SH-SY5Y (cell line): ENCODE measurements around the gene ADAM23.

Experiments
- GATA2 ChIP-seq: IDR thresholded peaks from 2 replicates; pipeline ENCODE4 v1.6.1; 2011; ENCODE audit warnings: mild to moderate bottlenecking, low read depth, low read length
- GATA3 ChIP-seq: IDR thresholded peaks from 2 replicates; pipeline ENCODE4 v1.6.1; 2011; ENCODE audit warnings: low read depth, mild to moderate bottlenecking, low read length, moderate library complexity

The ADAM23 gene

GRCh38 chr2:206431439-206431838 is 11.9 kb upstream of the ADAM23 start:
- TF ChIP-seq GATA3: no peak
- TF ChIP-seq GATA2: no peak

GRCh38 chr2:206432193-206433082 is 10.9 kb upstream of the ADAM23 start:
- TF ChIP-seq GATA3 (no peak), GATA2 (peak; percentile 66)

GRCh38 chr2:206433190-206433589 is 10.1 kb upstream of the ADAM23 start:
- TF ChIP-seq GATA2: peak; percentile 80
- peak; percentile 96 for TF ChIP-seq GATA3

GRCh38 chr2:206433686-206434085 is 9.6 kb upstream of the ADAM23 start:
- TF ChIP-seq GATA3: no peak
- TF ChIP-seq GATA2: no peak

- no peak for TF ChIP-seq GATA2
- no peak for TF ChIP-seq GATA3
Measured at GRCh38 chr2:206435742-206436141, 7.6 kb upstream of the ADAM23 start.

- TF ChIP-seq GATA2 (no peak), GATA3 (no peak)
Measured at GRCh38 chr2:206438196-206438724, 5.1 kb upstream of the ADAM23 start.

- peak; percentile 4; the same call in 1 of the 2 replicates for TF ChIP-seq GATA2
- TF ChIP-seq GATA3: no peak
Measured at GRCh38 chr2:206442474-206442832, 879 bp upstream of the ADAM23 start.

- TF ChIP-seq GATA2: no peak
Measured at GRCh38 chr2:206443735-206444527, 599 bp downstream of the ADAM23 start.

- TF ChIP-seq GATA2: no peak
- no peak for TF ChIP-seq GATA3
Measured at GRCh38 chr2:206445948-206446347, 2.6 kb downstream of the ADAM23 start.

GRCh38 chr2:206452242-206452641 is 8.9 kb downstream of the ADAM23 start:
- TF ChIP-seq GATA2 (no peak), GATA3 (no peak)

GRCh38 chr2:206452750-206453149 is 9.4 kb downstream of the ADAM23 start:
- TF ChIP-seq GATA3: no peak
- no peak for TF ChIP-seq GATA2

GRCh38 chr2:206456078-206456754 is 12.9 kb downstream of the ADAM23 start:
- no peak for TF ChIP-seq GATA3
- TF ChIP-seq GATA2: no peak

GRCh38 chr2:206457188-206457634 is 13.9 kb downstream of the ADAM23 start:
- TF ChIP-seq GATA3: no peak
- no peak for TF ChIP-seq GATA2
